Kidney epithelial cell (primary cell): ENCODE results near the gene ARF1. TPM values are rescaled to one million over a fixed set of nuclear protein-coding genes. Genes with fewer than 3 reads are reported as not detected.

ENCODE experiments used
- DNase-seq: peaks from one replicate; pipeline ENCODE4 v3.0.0-alpha.2; 2010; ENCODE audit warnings: low read depth
- H3K27me3 ChIP-seq: 2 replicates; pipeline ENCODE4 v1.6.0; 2011; ENCODE audit warnings: low read length; ENCODE audit not compliant: control insufficient read depth, insufficient read depth
- H3K36me3 ChIP-seq: 2 replicates; pipeline ENCODE4 v1.5.1; 2011; ENCODE audit warnings: low read length; ENCODE audit not compliant: control insufficient read depth, insufficient read depth
- H3K4me3 ChIP-seq: 2 replicates; pipeline ENCODE4 v1.5.1; 2011; ENCODE audit warnings: low read depth, mild to moderate bottlenecking, control low read depth, low read length
- CTCF ChIP-seq: IDR thresholded peaks from 2 replicates; pipeline ENCODE4 v1.5.1; 2011; ENCODE audit warnings: mild to moderate bottlenecking, moderate library complexity, low read length, control low read depth, inconsistent platforms; ENCODE audit not compliant: insufficient read depth, poor library complexity, severe bottlenecking
- total RNA-seq: library from RNA; depleted of rRNA; stranded (reverse); fragments of >200 nt; gene quantifications from 2 replicates; pipeline ENCODE4 v1.2.3, GENCODE V29; 2015

The ARF1 gene
- 479 and 548 TPM in 2 replicates for total RNA-seq

GRCh38 chr1:228082214-228082917 is at the start of gene ARF1:
TSS of gene ARF1 (plus strand) at chr1:228082708. CDS start at chr1:228097115, 14,407 bp downstream.
- no peak for TF ChIP-seq CTCF
- Histone ChIP-seq H3K36me3 (no peaks in the 10 kb centered on the region), H3K4me3 (peak within 1 kb of the TSS; percentile 97), H3K27me3 (no peaks in the 10 kb centered on the region)
- peak; percentile 58 for DNase-seq

GRCh38 chr1:228033376-228033775 is 49.1 kb upstream of the ARF1 start:
- Histone ChIP-seq H3K36me3 (no peaks in the 10 kb centered on the region), H3K27me3 (peaks cover 18% of the 10 kb centered on the region), H3K4me3 (no peak overlapping the region)
- TF ChIP-seq CTCF, result no peak
- no peak for DNase-seq

GRCh38 chr1:228034954-228035837 is 47.3 kb upstream of the ARF1 start:
- no peak for DNase-seq
- Histone ChIP-seq H3K4me3 (no peak overlapping the region), H3K36me3 (no peaks in the 10 kb centered on the region), H3K27me3 (peaks cover 36% of the 10 kb centered on the region)
- no peak for TF ChIP-seq CTCF

GRCh38 chr1:228035844-228036243 is 46.7 kb upstream of the ARF1 start:
- no peak overlapping the region for H3K4me3 ChIP-seq
- no peak for DNase-seq
- no peak for TF ChIP-seq CTCF
- H3K27me3 ChIP-seq, result peaks cover 36% of the 10 kb centered on the region
- no peaks in the 10 kb centered on the region for H3K36me3 ChIP-seq

- H3K27me3 ChIP-seq, result peaks cover 38% of the 10 kb centered on the region
- no peak for DNase-seq
- H3K4me3 ChIP-seq, result no peak overlapping the region
Measured at GRCh38 chr1:228036701-228037231, 45.7 kb upstream of the ARF1 start.

More at GRCh38 chr1:228036701-228037231, 45.7 kb upstream of the ARF1 start:
- no peak for TF ChIP-seq CTCF
- no peaks in the 10 kb centered on the region for H3K36me3 ChIP-seq
